HG03159 (cell line): Measurements from ENCODE around the gene SEC24C.
A peak's percentile ranks its signal among the peaks of the same experiment; 100 is the strongest.

Experiments
- ATAC-seq: cut with Tn5 transposase; IDR thresholded peaks from one replicate; pipeline ENCODE4 v1.9.1; 2021; ENCODE audit warnings: mild to moderate bottlenecking, moderate library complexity; ENCODE audit not compliant: unreplicated experiment

The SEC24C gene

GRCh38 chr10:73809061-73809818 is 65.1 kb downstream of the SEC24C start:
- no peak for ATAC-seq

DNA sequence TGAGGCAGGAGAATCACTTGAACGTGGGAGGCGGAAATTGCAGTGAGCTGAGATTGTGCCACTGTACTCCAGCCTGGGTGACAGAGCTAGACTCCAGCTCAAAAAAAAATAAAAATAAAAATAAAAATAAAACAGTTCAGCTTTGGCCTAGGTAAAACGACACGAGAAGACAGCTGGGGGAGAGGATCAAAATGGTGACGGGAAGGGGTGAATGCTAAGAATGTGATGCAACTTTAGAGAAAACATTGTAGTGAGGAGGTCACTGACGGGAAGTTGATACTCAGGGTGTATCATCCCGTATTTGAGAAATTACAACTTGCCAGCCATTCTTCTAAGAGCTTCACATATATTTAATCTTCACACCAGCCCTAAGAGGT is 66.2 kb downstream of the SEC24C start:
- ATAC-seq = no peak

- ATAC-seq = peak; percentile 25
Measured at GRCh38 chr10:73810735-73811465, 66.7 kb downstream of the SEC24C start.

DNA sequence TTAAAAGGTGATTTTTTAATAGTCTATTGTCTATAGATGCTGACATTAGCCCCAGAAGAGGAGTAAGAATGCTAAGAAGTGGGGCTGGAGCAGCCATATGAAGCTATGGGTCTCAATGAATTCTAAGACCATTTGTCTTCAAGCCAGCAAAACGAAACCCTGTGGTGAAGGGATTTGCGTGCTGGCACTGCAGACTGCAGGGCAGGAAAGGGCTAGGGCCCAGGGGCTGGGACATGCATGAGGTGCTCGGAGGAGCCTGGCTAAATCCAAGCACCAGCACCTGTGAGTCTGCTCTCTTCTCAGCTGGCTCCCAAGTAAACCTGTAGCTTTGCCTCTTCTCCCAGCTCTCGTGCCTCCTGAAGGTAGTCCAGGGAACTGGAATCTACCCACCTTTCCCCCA is 68.5 kb downstream of the SEC24C start:
- ATAC-seq = no peak

DNA sequence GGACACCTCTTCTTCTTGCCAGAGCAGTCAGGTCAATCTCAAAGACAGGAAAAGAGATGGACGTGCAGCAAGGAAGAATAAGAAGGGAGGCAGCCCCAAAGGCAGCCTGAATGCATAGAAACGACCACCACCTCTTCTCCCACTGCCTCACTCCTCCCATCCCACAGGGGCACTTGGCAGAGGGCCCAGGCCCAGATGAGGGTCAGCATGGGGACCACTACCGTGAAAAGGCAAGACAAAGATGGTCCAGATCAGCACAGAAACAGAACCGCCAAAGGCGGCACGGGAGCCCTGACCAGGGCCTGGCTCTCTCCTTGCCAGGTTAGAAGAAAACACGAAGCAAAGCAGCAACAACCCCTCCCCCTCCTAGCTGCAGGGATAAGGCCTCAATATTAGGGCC is 69.2 kb downstream of the SEC24C start:
- ATAC-seq = no peak

GRCh38 chr10:73814276-73814895 is 70.2 kb downstream of the SEC24C start:
- ATAC-seq = no peak

- ATAC-seq = no peak
Measured at GRCh38 chr10:73814896-73815718, 70.9 kb downstream of the SEC24C start.

GRCh38 chr10:73815719-73816030 is 71.5 kb downstream of the SEC24C start:
- ATAC-seq = no peak

GRCh38 chr10:73816917-73817729 is 73.0 kb downstream of the SEC24C start:
- no peak for ATAC-seq

- no peak for ATAC-seq
Measured at GRCh38 chr10:73817826-73818225, 73.7 kb downstream of the SEC24C start.

DNA sequence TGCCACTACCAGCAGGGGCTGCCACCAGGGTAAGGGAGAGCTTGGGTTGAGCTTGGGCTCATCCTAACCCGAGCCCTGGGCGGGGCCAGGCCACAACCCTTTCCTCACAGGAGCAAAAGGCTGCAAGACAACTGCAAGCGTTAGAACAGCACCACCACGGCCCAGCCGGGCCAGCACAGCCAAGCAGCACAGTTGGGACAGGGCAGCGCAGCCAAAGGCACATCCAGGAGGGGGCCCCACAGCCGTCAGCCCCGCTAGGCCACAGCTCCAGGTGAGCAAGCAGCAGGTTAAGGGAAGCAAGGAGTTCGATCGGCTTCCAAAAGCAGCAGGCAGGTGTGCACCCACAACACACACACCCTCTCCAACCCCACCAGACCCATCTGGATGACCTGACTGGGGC is 74.2 kb downstream of the SEC24C start:
- ATAC-seq = no peak

DNA sequence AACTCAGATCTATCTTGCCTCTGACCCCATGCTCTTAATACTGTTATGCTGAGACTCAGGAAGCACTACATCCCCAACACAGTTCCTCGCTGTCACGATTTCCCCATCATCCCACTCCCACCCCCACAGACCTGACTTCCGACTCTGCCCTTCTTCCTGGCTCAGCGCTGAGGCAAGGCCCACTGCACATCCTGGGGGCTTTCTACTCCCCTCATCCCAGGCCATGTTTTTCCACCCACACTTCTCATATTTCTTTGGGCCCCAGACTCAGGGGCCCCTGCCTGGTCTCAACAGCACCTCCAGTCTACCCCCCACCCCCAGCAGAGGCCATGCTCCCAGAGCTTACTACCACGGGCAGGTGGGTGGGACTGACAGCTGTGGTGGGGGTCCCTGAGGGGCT is 74.9 kb downstream of the SEC24C start:
- ATAC-seq = no peak

DNA sequence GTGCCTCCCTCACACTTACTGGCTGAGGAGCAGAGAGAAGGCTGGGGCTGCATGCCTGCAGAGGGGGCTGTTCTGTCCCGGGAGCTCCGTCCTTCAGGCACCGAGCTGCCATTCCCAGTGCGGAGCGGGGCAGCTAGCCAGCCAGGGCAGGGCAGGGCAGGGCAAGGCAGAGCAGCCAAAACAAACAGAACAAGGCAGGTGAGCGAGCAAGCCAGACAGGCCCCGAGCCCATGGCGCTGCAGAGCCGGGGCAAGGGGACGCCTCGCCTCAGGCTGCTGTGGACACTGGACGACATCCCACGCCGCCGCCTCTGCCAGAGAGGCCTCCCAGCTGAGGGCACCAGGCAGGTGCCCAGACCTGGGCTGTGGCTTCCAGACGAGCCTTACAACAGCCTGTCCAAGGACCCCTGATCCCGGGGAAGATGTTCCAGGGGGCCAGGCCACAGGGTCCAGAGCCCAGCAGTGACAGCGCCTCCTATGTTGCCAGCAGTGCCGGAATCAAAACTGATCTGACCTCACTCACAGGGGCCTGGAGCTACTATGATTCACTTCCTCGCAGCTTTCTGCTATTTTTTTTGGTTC is 75.4 kb downstream of the SEC24C start:
- ATAC-seq = no peak
